ENCODE results near the gene DMTF1. TPM values are rescaled to one million over a fixed set of nuclear protein-coding genes. Genes with fewer than 3 reads are reported as not detected.
"Not testable (repeated sequence)": the region's sequence is repeated elsewhere in the genome, so short reads cannot be mapped to it uniquely, and the experiment has no call there.

The DMTF1 gene, protein sequence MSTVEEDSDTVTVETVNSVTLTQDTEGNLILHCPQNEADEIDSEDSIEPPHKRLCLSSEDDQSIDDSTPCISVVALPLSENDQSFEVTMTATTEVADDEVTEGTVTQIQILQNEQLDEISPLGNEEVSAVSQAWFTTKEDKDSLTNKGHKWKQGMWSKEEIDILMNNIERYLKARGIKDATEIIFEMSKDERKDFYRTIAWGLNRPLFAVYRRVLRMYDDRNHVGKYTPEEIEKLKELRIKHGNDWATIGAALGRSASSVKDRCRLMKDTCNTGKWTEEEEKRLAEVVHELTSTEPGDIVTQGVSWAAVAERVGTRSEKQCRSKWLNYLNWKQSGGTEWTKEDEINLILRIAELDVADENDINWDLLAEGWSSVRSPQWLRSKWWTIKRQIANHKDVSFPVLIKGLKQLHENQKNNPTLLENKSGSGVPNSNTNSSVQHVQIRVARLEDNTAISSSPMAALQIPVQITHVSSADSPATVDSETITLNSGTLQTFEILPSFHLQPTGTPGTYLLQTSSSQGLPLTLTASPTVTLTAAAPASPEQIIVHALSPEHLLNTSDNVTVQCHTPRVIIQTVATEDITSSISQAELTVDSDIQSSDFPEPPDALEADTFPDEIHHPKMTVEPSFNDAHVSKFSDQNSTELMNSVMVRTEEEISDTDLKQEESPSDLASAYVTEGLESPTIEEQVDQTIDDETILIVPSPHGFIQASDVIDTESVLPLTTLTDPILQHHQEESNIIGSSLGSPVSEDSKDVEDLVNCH
- polyA plus RNA-seq (2012; ENCODE audit: low read depth, missing spikeins) = 53.0 TPM

DNA sequence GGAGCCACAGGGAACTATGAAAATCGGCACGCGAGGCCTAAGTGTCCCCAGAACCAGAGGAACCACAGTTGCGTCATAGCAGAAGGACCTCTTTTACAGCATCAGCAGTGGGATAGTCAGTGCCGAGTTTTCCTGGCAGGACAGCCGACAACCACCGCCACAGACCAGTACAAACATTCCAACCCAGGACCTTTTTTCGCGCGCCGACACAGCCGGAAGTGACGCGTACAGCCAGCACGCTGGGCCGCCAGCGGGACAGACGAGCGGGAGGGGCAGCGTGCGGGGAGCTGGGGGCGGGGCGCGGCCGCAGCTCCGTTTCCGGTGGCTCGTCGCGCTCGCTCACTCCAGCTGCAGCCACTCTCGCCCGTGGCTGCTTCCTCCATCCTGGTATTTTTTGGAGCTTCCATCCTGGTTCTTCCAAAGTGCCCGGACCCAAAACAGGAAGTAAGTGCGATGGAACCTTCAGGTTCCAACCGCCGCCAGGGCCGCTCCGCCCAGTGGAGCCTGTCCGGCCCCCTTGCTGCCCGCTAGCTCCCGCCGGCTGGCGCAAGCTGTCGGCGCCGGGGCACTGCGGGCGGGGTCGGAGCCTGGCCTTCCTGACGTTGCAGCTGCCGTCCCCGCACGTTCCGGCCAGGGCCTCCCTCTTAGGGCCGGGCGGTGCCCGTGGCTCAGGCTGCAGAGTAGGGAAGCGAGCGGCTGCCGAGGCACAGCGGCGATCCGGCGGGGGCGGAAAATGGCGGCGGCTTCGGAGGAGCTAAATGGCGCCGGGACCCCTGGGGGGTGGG, at the start of gene DMTF1:
Gene DMTF1 (plus strand): TSS at position 342 of the 785 bp plus-strand sequence. CDS start 12,489 bp downstream, outside the sequence.
- DNase-seq (ENCODE audit: insufficient read length, low spot score) (peak; percentile 80), FAIRE-seq (peak; percentile 98)
- 0 out of 2 replicates have a peak, but pooled peaks have one; percentile 48 for TF ChIP-seq POU2F2 (IDR thresholded peaks at IDR 0.05; ENCODE audit: low read depth, low read length)
- peak; percentile 89 for TF ChIP-seq POLR2A (IDR thresholded peaks at IDR 0.05; ENCODE audit: low read depth, low read length)
- TF ChIP-seq POLR2AphosphoS5 (IDR thresholded peaks at IDR 0.05; ENCODE audit: low read depth, low read length) = peak; percentile 93
- no peak for TF ChIP-seq PAX5 (IDR thresholded peaks at IDR 0.05; ENCODE audit: insufficient read depth, low read length, severe bottlenecking)
- TF ChIP-seq TAF1 (IDR thresholded peaks at IDR 0.05; ENCODE audit: low read depth, low read length) = peak; percentile 77; the same call in 1 of the 2 replicates
- no peak for TF ChIP-seq SPI1 (IDR thresholded peaks at IDR 0.05; ENCODE audit: low read depth, low read length)

DNA sequence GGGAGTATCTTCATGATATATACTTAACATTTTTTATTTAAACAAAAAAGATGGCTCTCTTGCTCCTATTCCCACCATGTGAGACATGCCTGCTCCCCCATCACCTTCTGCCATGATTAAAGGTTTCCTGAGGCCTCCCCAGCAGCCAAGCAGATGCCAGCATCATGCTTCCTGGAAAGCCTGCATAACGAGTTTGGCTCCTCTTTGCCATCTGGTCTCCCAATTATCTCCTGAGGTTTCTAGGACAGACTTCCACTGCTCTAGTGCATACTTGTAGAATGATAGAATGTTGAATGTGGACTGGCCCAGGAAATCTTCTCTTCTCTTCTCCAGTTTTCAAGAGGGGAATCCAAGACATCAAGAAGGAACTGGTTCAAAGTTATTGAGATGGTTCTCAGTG, 46.9 kb upstream of the DMTF1 start:
- FAIRE-seq (no peak), DNase-seq (ENCODE audit: insufficient read length, low spot score) (no peak)
- TF ChIP-seq POLR2AphosphoS5 (IDR thresholded peaks at IDR 0.05; ENCODE audit: low read depth, low read length) = no peak
- TF ChIP-seq TAF1 (IDR thresholded peaks at IDR 0.05; ENCODE audit: low read depth, low read length) = no peak
- TF ChIP-seq PAX5 (IDR thresholded peaks at IDR 0.05; ENCODE audit: insufficient read depth, low read length, severe bottlenecking) = no peak
- TF ChIP-seq SPI1 (IDR thresholded peaks at IDR 0.05; ENCODE audit: low read depth, low read length) = no peak
- TF ChIP-seq POU2F2 (IDR thresholded peaks at IDR 0.05; ENCODE audit: low read depth, low read length) = no peak
- no peak for TF ChIP-seq POLR2A (IDR thresholded peaks at IDR 0.05; ENCODE audit: low read depth, low read length)

DNA sequence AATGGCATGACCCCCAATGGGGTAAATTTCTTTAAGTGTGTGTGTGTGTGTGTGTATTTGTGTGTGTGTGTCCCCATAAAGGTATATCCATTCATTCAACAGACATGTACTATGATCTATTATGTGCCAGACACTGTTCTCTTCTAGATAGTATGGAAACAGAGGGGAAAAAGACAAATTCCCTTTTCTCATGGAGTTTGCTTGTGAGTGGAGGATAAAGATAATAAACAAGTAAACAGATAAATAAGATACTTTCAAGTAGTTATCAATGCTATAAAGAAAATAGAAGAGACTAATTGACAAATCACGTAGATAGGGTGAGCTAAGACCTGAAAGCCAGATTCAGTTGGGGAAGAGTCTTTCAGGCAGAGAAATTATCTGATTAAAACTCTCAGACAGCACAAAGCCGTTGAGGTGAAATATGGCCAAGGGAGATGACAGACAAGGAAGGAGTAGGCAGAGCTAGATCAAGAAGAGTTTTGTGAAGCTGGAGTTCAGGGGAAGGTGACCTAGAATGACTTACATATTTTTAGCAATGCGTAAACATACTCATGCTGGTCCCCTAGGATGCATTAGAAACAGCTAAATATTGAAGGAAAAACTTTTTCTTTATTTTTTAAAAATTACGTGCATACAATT, 45.2 kb upstream of the DMTF1 start:
- no peak for TF ChIP-seq PAX5 (IDR thresholded peaks at IDR 0.05; ENCODE audit: insufficient read depth, low read length, severe bottlenecking)
- TF ChIP-seq POLR2AphosphoS5 (IDR thresholded peaks at IDR 0.05; ENCODE audit: low read depth, low read length) = no peak
- no peak for TF ChIP-seq POLR2A (IDR thresholded peaks at IDR 0.05; ENCODE audit: low read depth, low read length)
- no peak for TF ChIP-seq SPI1 (IDR thresholded peaks at IDR 0.05; ENCODE audit: low read depth, low read length)
- TF ChIP-seq TAF1 (IDR thresholded peaks at IDR 0.05; ENCODE audit: low read depth, low read length) = no peak
- TF ChIP-seq POU2F2 (IDR thresholded peaks at IDR 0.05; ENCODE audit: low read depth, low read length) = no peak
- FAIRE-seq (no peak), DNase-seq (ENCODE audit: insufficient read length, low spot score) (no peak)

DNA sequence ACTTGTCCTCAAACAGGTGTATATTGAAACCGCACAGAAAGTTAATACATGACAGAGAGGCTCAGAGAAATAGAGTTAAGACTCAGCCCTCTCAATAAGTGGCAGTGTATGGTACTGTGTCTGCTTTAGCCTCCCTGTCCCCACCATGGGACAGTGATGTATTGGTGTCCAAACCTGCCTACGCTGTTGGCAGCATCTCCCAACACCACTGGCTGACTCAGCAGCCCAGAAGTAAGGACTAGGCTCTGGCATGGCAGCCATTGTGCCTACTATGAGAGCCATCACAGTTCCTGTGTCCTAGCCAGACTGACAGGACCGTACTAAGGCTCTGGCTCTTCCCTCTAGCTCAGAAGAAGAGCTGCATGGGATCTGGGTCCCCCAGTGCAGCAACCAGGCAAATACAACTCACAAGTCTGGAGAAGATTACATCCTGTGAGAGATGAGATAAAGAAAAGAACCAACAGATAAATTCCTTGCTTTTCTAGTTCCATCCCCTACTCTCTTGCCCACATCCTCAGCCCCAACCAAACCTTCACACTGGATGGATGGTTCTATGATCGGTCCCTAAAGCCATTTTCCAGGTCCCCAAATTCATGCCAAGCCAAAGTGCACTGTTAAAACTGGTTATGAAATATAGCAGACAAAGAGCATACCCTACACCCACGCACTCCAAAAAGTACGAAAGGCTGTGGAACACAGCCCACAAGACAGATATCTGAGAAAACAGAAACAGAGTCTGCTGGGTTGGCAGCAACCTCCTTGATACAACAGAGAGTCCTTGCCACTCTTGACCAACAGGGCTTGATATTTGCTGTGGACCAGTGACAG, 44.1 kb upstream of the DMTF1 start:
- FAIRE-seq (no peak), DNase-seq (ENCODE audit: insufficient read length, low spot score) (no peak)
- TF ChIP-seq POU2F2 (IDR thresholded peaks at IDR 0.05; ENCODE audit: low read depth, low read length) = no peak
- TF ChIP-seq PAX5 (IDR thresholded peaks at IDR 0.05; ENCODE audit: insufficient read depth, low read length, severe bottlenecking) = no peak
- no peak for TF ChIP-seq POLR2A (IDR thresholded peaks at IDR 0.05; ENCODE audit: low read depth, low read length)
- no peak for TF ChIP-seq POLR2AphosphoS5 (IDR thresholded peaks at IDR 0.05; ENCODE audit: low read depth, low read length)
- no peak for TF ChIP-seq TAF1 (IDR thresholded peaks at IDR 0.05; ENCODE audit: low read depth, low read length)
- no peak for TF ChIP-seq SPI1 (IDR thresholded peaks at IDR 0.05; ENCODE audit: low read depth, low read length)

DNA sequence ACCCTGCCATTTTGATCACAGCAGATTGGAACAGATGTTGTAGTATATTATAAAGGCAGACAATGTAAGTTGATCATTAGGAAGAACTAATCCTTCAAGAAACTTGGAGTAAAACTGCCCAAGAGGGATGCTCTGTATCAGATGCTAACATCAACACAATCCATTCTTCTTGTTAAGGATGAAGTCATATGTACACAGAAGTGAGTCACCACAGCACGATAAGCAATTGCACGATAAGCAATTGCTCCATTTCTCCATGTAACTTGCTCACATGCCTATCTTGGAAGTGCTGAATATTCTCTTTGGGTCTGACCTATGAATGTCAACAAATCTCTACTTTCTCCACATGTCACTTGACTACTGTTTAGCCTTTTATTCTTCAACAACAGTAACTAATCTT, 41.5 kb upstream of the DMTF1 start:
- FAIRE-seq = peak; percentile 28
- TF ChIP-seq PAX5 (IDR thresholded peaks at IDR 0.05; ENCODE audit: insufficient read depth, low read length, severe bottlenecking) = no peak
- TF ChIP-seq POU2F2 (IDR thresholded peaks at IDR 0.05; ENCODE audit: low read depth, low read length) = no peak
- TF ChIP-seq TAF1 (IDR thresholded peaks at IDR 0.05; ENCODE audit: low read depth, low read length) = no peak
- TF ChIP-seq POLR2AphosphoS5 (IDR thresholded peaks at IDR 0.05; ENCODE audit: low read depth, low read length) = no peak
- TF ChIP-seq POLR2A (IDR thresholded peaks at IDR 0.05; ENCODE audit: low read depth, low read length) = no peak
- TF ChIP-seq SPI1 (IDR thresholded peaks at IDR 0.05; ENCODE audit: low read depth, low read length) = no peak
- no peak for DNase-seq (ENCODE audit: insufficient read length, low spot score)

DNA sequence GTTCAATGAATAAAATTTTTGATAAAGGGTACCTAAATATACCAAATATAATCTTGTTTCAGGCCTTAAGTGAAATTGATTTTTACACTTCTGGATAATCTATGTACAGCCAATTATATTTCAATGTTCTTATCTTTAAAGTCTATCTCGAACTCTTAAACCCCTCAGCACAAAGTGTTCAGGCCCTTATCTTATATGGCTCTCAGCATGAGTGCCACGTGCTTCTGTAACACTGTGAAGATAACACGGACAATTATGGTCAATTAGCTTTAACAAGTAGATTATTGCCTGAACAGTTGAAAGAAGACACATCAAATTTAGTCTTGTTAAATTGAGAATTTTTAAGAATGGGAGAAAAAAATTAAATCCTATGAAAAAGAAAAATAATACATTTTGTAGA, 40.4 kb upstream of the DMTF1 start:
- DNase-seq (ENCODE audit: insufficient read length, low spot score) (no peak), FAIRE-seq (no peak)
- TF ChIP-seq PAX5 (IDR thresholded peaks at IDR 0.05; ENCODE audit: insufficient read depth, low read length, severe bottlenecking) = no peak
- TF ChIP-seq POLR2A (IDR thresholded peaks at IDR 0.05; ENCODE audit: low read depth, low read length) = no peak
- TF ChIP-seq SPI1 (IDR thresholded peaks at IDR 0.05; ENCODE audit: low read depth, low read length) = no peak
- no peak for TF ChIP-seq POU2F2 (IDR thresholded peaks at IDR 0.05; ENCODE audit: low read depth, low read length)
- TF ChIP-seq TAF1 (IDR thresholded peaks at IDR 0.05; ENCODE audit: low read depth, low read length) = no peak
- TF ChIP-seq POLR2AphosphoS5 (IDR thresholded peaks at IDR 0.05; ENCODE audit: low read depth, low read length) = no peak

DNA sequence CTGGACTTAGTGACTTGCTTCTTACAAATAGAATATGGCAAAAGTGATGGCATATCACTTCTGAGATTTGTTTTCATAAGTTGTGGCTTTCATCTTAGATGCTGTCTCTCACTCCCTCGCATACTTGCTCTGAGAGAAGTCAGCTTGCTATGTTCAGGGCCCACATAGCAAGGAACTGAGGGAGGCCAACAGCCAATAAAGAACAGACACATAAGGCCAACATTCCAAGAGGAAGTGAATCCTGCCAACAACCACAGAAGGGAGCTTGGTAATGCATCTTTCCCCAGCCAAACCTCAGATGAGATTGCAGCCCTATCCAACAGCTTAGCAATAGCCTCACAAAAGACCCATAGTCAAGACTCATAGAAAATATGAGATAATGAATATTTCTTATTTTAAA, 39.2 kb upstream of the DMTF1 start:
- TF ChIP-seq TAF1 (IDR thresholded peaks at IDR 0.05; ENCODE audit: low read depth, low read length) (no peak), POLR2AphosphoS5 (IDR thresholded peaks at IDR 0.05; ENCODE audit: low read depth, low read length) (no peak), PAX5 (IDR thresholded peaks at IDR 0.05; ENCODE audit: insufficient read depth, low read length, severe bottlenecking) (no peak), POLR2A (IDR thresholded peaks at IDR 0.05; ENCODE audit: low read depth, low read length) (no peak), POU2F2 (IDR thresholded peaks at IDR 0.05; ENCODE audit: low read depth, low read length) (no peak), SPI1 (IDR thresholded peaks at IDR 0.05; ENCODE audit: low read depth, low read length) (no peak)
- DNase-seq (ENCODE audit: insufficient read length, low spot score) = no peak
- FAIRE-seq = no peak

DNA sequence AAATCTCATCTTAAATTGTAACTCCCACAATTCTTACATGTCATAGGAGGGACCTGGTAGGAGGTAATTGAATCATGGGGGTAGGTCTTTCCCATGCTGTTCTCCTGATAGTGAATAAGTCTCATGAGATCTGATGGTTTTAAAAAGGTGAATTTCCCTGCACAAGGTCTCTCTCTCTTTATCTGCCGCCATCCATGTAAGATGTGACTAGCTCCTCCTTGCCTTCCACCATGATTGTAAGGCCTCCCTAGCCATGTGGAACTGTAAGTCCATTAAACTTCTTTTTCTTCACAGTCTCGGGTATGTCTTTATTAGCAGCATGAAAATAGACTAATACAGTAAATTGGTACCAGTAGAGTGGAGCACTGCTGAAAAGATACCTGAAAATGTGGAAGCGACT, 38.3 kb upstream of the DMTF1 start:
- not testable (repeated sequence) for DNase-seq (ENCODE audit: insufficient read length, low spot score); FAIRE-seq

DNA sequence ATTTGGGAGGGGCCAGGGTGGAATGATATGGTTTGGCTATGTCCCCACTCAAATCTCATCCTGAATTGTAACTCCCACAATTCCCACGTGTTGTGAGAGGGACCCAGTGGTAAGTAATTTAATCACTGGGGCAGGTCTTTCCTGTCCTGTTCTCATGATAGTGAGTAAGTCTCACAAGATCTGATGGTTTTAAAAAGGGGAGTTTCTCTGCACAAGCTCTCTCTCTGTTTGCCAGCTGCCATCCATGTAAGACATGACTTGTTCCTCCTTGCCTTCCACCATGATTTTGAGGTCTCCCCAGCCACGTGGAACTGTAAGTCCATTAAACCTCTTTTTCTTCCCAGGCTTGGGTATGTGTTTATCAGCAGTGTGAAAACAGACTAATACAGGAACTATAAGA, 36.5 kb upstream of the DMTF1 start:
- DNase-seq (ENCODE audit: insufficient read length, low spot score); FAIRE-seq: not testable (repeated sequence)

Data from GM12891 (cell line).